Stimulated activated CD8-positive, alpha-beta memory T cell treated with anti-CD3 and anti-CD28 coated beads, Interleukin-7, amount 100 ng/mL, for 48 hours (primary cell): ENCODE measurements around the gene TMEM178B.

ENCODE experiments used
- DNase-seq, 2 donors: peaks; one replicate each; pipeline ENCODE4 v3.0.0-alpha.2; 2020; ENCODE audit warnings: low read depth in 1 of 2; ENCODE audit errors: extremely low read depth in 1 of 2

The TMEM178B gene

GRCh38 chr7:141262101-141263090 lies 188.5 kb downstream of the TMEM178B start:
- no peak for DNase-seq

- DNase-seq: no peak
These were observed 189.6 kb downstream of the TMEM178B start for GRCh38 chr7:141263508-141263907.

- DNase-seq: no peak
These were observed 190.1 kb downstream of the TMEM178B start for GRCh38 chr7:141263983-141264382.

GRCh38 chr7:141264511-141264910 lies 190.6 kb downstream of the TMEM178B start:
- DNase-seq: no peak

GRCh38 chr7:141265668-141266067 lies 191.8 kb downstream of the TMEM178B start:
- DNase-seq: no peak

- no peak for DNase-seq
These were observed 194.8 kb downstream of the TMEM178B start for GRCh38 chr7:141268614-141269013.

- no peak for DNase-seq
These were observed 197.6 kb downstream of the TMEM178B start for GRCh38 chr7:141271451-141271850.

GRCh38 chr7:141272417-141272816 lies 198.6 kb downstream of the TMEM178B start:
- no peak for DNase-seq

GRCh38 chr7:141275350-141275749 lies 201.5 kb downstream of the TMEM178B start:
- DNase-seq: no peak

GRCh38 chr7:141276031-141276430 lies 202.2 kb downstream of the TMEM178B start:
- DNase-seq: no peak

- DNase-seq: no peak
These were observed 206.2 kb downstream of the TMEM178B start for GRCh38 chr7:141280100-141280499.

- no peak for DNase-seq
These were observed 207.4 kb downstream of the TMEM178B start for GRCh38 chr7:141281311-141281710.

- no peak for DNase-seq
These were observed 212.7 kb downstream of the TMEM178B start for GRCh38 chr7:141286522-141286921.

- no peak for DNase-seq
These were observed 214.1 kb downstream of the TMEM178B start for GRCh38 chr7:141287936-141288335.

GRCh38 chr7:141288626-141289025 lies 214.8 kb downstream of the TMEM178B start:
- DNase-seq: no peak

- DNase-seq: no peak
These were observed 216.5 kb downstream of the TMEM178B start for GRCh38 chr7:141290365-141290764.

GRCh38 chr7:141290973-141291372 lies 217.1 kb downstream of the TMEM178B start:
- DNase-seq: no peak

GRCh38 chr7:141291541-141291940 lies 217.7 kb downstream of the TMEM178B start:
- no peak for DNase-seq

GRCh38 chr7:141294143-141294829 lies 220.4 kb downstream of the TMEM178B start:
- no peak for DNase-seq

- no peak for DNase-seq
These were observed 221.6 kb downstream of the TMEM178B start for GRCh38 chr7:141295367-141295895.

GRCh38 chr7:141300816-141301215 lies 227.0 kb downstream of the TMEM178B start:
- DNase-seq: no peak

GRCh38 chr7:141301544-141301943 lies 227.7 kb downstream of the TMEM178B start:
- no peak for DNase-seq
